ENCODE results near the gene KCNIP1.
A peak's percentile ranks its signal among the peaks of the same experiment; 100 is the strongest.

The KCNIP1 gene

GRCh38 chr5:170741801-170742200 lies 238.0 kb downstream of the KCNIP1 start:
- TF ChIP-seq CTCF (IDR thresholded peaks at IDR 0.05; ENCODE audit: low read depth, low read length) = no peak
- DNase-seq (ENCODE audit: extremely low read depth, low read depth) = no peak

- no peak for DNase-seq (ENCODE audit: extremely low read depth, low read depth)
- TF ChIP-seq CTCF (IDR thresholded peaks at IDR 0.05; ENCODE audit: low read depth, low read length) = no peak
These were observed 240.0 kb downstream of the KCNIP1 start for GRCh38 chr5:170743876-170744212.

- no peak for DNase-seq (ENCODE audit: extremely low read depth, low read depth)
- no peak for TF ChIP-seq CTCF (IDR thresholded peaks at IDR 0.05; ENCODE audit: low read depth, low read length)
These were observed 241.8 kb downstream of the KCNIP1 start for GRCh38 chr5:170745481-170746071.

GRCh38 chr5:170746075-170746960 lies 242.5 kb downstream of the KCNIP1 start:
- no peak for DNase-seq (ENCODE audit: extremely low read depth, low read depth)
- TF ChIP-seq CTCF (IDR thresholded peaks at IDR 0.05; ENCODE audit: low read depth, low read length) = no peak

GRCh38 chr5:170746961-170747340 lies 243.1 kb downstream of the KCNIP1 start:
- no peak for DNase-seq (ENCODE audit: extremely low read depth, low read depth)
- TF ChIP-seq CTCF (IDR thresholded peaks at IDR 0.05; ENCODE audit: low read depth, low read length) = no peak

GRCh38 chr5:170747357-170747756 lies 243.5 kb downstream of the KCNIP1 start:
- no peak for TF ChIP-seq CTCF (IDR thresholded peaks at IDR 0.05; ENCODE audit: low read depth, low read length)
- no peak for DNase-seq (ENCODE audit: extremely low read depth, low read depth)

GRCh38 chr5:170747851-170748250 lies 244.0 kb downstream of the KCNIP1 start:
- no peak for DNase-seq (ENCODE audit: extremely low read depth, low read depth)
- TF ChIP-seq CTCF (IDR thresholded peaks at IDR 0.05; ENCODE audit: low read depth, low read length) = peak; percentile 15

Measured in AG09319 (cell line).